GM21529 (cell line): ENCODE data around the gene TES.

Experiments
- ATAC-seq: cut with Tn5 transposase; IDR thresholded peaks from one replicate; pipeline ENCODE4 v1.9.1; 2021; ENCODE audit not compliant: unreplicated experiment

TES gene

GRCh38 chr7:116193329-116194087 is 16.8 kb upstream of the TES start:
- no peak for ATAC-seq

DNA sequence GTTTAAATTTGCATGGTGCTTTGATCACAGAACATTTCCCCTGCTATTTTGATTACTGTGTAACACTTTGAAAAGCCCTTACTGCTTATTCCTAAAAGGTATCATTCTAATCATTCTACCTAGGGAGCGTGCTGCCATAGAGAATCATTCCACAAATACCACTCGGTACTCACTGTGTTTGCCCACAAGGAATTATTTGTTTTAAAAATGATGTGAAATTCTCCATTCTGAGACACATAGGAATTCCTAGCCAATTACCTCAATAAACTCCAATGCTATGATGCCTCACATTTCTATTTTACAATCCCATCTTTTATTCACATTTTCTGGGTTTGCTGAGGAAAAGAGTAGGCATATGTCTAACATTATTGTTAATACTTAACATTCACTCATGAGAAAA is 16.2 kb upstream of the TES start:
- no peak for ATAC-seq

GRCh38 chr7:116195451-116195850 is 14.9 kb upstream of the TES start:
- ATAC-seq: no peak

GRCh38 chr7:116196947-116197346 is 13.4 kb upstream of the TES start:
- ATAC-seq: no peak

DNA sequence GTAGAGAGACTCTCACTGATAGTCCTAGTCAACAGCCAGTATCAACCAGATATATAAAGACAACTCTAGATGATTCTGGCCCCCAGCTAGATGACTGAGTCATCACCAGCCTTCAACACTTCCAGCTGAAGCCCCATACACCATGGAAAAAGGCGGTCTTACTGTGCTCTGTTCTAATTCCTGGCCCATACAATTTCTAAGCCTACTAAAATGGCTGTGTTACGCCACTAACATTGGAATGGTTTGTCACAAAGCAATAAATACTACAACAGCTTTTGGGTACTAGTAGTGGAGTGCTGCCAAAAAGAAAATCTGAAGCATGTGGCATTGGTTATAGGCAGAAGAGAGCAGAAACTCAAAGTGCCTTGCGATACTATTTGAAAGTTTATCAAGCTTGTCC is 13.0 kb upstream of the TES start:
- no peak for ATAC-seq

- no peak for ATAC-seq
These were observed 11.5 kb upstream of the TES start for GRCh38 chr7:116198748-116199410.

- no peak for ATAC-seq
These were observed 9.4 kb upstream of the TES start for GRCh38 chr7:116200963-116201362.

DNA sequence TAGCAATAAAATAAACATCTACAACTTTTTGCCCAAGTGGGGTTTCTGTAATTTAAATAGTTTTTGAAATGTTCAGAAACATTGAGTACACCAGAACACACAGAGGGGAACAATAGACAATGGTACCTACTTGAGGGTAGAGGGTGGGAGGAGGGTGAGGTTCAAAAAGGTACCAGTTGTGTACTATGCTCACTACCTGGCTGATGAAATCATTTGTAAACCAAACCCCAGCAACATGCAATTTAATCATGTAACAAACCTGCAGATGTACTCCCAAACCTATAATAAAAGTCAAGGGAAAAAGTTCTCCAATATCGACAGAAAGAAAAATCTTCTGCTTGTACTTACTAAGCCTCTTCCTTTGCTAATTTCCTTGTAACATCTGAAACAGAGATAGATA is 4.2 kb upstream of the TES start:
- no peak for ATAC-seq

GRCh38 chr7:116208919-116209318 is 1.4 kb upstream of the TES start:
- ATAC-seq: no peak

GRCh38 chr7:116209561-116210070 is 723 bp upstream of the TES start:
- no peak for ATAC-seq

GRCh38 chr7:116211006-116211912 is 920 bp downstream of the TES start:
- peak; percentile 76 for ATAC-seq

DNA sequence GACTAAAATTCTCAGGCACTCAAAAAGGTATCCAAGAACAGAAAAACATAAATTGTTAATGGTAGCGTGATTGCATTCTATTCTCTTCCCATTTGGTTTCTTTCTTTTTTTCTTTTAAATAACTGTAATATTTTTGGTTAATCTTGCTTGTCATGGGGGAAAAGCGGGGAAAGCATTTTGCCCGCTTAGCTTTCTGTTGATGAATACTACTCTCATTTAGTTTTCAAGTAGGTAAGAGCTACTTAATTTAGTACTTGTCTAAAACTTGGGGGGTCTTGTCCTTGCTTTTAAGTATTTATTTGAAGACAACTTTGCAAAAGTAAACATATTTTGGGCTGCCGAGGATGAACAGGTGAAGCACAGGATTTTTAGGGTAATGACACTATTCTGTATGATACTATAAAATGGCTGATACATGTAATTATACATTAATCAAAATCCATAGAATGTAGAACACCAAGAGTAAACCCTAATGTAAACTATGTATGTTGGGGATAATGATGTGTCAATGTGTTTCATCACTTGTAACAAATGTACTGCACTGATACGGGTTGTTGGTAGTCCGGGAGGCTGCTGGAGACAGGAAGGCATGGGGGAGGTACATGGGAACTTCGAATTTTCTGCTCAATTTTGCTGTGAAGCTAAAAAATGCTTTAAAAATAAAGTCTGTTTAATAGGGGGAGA is 1.7 kb downstream of the TES start:
- no peak for ATAC-seq

DNA sequence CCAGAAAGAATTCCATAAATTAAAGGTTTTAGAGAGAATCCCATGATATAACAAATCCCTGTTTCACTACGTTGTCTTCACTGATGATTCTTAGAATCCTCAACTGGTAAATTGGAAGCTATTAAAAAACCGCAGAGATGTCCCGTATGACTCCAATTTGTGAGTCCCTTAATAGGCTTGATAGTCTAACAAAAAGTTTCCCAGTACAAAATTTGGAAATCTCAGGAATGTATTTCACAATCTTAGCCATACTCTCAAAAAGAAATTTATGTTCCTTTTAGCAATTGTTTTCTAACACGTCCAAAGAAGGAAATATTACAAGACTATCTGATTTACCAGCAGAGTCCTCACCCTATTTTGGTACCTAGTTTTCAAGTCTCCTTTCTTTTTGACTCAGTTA is 2.5 kb downstream of the TES start:
- no peak for ATAC-seq

DNA sequence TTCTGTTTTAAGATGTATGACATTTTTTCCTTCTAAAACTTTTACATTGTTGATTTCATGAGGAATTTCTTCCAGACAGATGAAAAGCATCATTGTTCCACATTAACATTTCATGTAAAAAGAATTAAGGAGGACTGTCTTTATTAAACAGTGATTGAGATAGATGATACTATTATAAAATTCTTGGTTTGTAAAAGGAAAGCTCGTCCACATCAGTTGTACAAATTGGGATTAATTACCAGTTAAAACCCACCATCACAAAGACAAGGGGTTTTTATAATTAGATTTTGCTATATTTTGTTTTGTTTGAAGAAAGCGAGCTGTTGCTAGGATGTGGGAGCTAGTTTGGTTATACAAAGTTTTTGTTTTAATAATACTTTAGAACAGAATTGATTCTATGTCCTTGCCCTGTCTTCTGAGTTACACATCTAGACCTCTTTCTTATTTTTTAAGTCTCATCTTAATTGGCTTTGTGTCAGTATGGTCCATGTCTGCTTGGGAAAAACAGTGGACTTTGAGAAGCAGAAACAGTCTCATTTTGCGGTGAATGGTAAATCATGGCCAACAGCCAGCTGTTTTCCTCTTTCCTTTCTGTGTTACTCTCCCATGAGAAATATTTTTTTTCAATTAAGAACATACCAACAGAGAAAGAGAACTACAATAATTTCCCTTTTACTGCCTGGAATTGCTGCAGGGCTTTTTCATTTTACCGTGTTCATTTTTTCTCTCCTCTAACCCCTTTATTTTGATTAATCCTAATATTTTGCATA is 3.2 kb downstream of the TES start:
- ATAC-seq: no peak

GRCh38 chr7:116214921-116215320 is 4.6 kb downstream of the TES start:
- ATAC-seq: no peak

GRCh38 chr7:116215551-116215950 is 5.2 kb downstream of the TES start:
- ATAC-seq: no peak

GRCh38 chr7:116216956-116217571 is 6.7 kb downstream of the TES start:
- ATAC-seq: no peak

GRCh38 chr7:116218051-116218645 is 7.8 kb downstream of the TES start:
- ATAC-seq: no peak

DNA sequence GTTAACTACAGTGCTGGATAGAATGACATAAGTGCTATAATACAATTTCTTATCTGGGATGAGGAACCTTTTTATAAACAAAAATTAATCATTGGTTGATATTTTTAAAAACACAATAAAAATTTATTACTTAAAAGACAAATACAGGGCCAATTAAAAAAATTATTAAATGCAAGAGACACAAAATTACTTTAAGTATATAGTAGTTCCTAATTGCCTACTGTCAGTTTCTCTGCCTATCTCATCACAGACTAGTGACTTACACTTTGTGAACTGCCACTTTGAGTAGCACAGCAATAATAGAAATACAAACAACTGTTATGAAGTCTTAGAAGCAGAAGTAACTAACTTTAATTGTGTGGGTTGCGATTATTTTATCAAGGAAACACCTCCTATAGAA is 8.4 kb downstream of the TES start:
- no peak for ATAC-seq
